Liver (tissue), 9 donors: Measurements from ENCODE around the gene ATP2B2. TPM values are rescaled to one million over a fixed set of nuclear protein-coding genes. Genes with fewer than 3 reads are reported as not detected.

Experiments used
- DNase-seq: peaks from one replicate; pipeline ENCODE4 v3.0.0-alpha.2; 2017; ENCODE audit warnings: low spot score
- H3K27ac ChIP-seq, 2 donors: one replicate each; pipeline ENCODE4 v1.7.0; 2013; ENCODE audit warnings: inconsistent platforms in 2 of 2, low read length in 2 of 2, control low read depth in 1 of 2, low read depth in 1 of 2, mild to moderate bottlenecking in 1 of 2
- H3K27me3 ChIP-seq, 4 donors: one replicate each; pipeline versions ENCODE4 v1.6.1 to v1.7.0; 2013; ENCODE audit warnings: low read length in 3 of 4, inconsistent platforms in 1 of 4, mild to moderate bottlenecking in 1 of 4, moderate library complexity in 1 of 4; ENCODE audit not compliant: control insufficient read depth in 4 of 4, insufficient read depth in 4 of 4
- H3K36me3 ChIP-seq, 4 donors: one replicate each; pipeline versions ENCODE4 v1.6.1 to v1.7.0; 2013; ENCODE audit warnings: low read length in 3 of 4, mild to moderate bottlenecking in 3 of 4, low read depth in 1 of 4, moderate library complexity in 1 of 4; ENCODE audit not compliant: control insufficient read depth in 4 of 4, insufficient read depth in 3 of 4
- H3K4me1 ChIP-seq, 4 donors: one replicate each; pipeline versions ENCODE4 v1.6.1 to v1.7.0; 2013; ENCODE audit warnings: low read length in 3 of 4, mild to moderate bottlenecking in 3 of 4, moderate library complexity in 1 of 4; ENCODE audit not compliant: control insufficient read depth in 4 of 4, insufficient read depth in 4 of 4
- H3K4me3 ChIP-seq, 3 donors: one replicate each; pipeline versions ENCODE4 v1.6.1 to v1.7.0; 2013; ENCODE audit warnings: low read length in 3 of 3, control low read depth in 1 of 3, low read depth in 1 of 3, mild to moderate bottlenecking in 1 of 3
- H3K9ac ChIP-seq, 2 donors: one replicate each; pipeline ENCODE4 v1.7.0; 2013; ENCODE audit warnings: low read length in 2 of 2, mild to moderate bottlenecking in 2 of 2, moderate library complexity in 2 of 2, control low read depth in 1 of 2, low read depth in 1 of 2
- H3K9me3 ChIP-seq, 4 donors: one replicate each; pipeline versions ENCODE4 v1.6.1 to v1.7.0; 2013; ENCODE audit warnings: low read length in 3 of 4; ENCODE audit not compliant: control insufficient read depth in 4 of 4
- EGR1 ChIP-seq, 2 donors: IDR thresholded peaks; 2 replicates each; pipeline ENCODE4 v1.6.1; 2016 to 2018; ENCODE audit warnings: antibody characterized with exemption in 2 of 2, low read depth in 2 of 2
- FOXA1 ChIP-seq: IDR thresholded peaks from 2 replicates; pipeline ENCODE4 v1.6.1; 2016; ENCODE audit warnings: antibody characterized with exemption
- HNF4A ChIP-seq, 2 donors: conservative IDR thresholded peaks; 2 replicates each; pipeline ENCODE4 v1.6.1; 2016; ENCODE audit warnings: antibody characterized with exemption in 2 of 2, mild to moderate bottlenecking in 2 of 2
- HNF4G ChIP-seq: IDR thresholded peaks from 2 replicates; pipeline ENCODE4 v1.6.1; 2016; ENCODE audit warnings: antibody characterized with exemption
- MAX ChIP-seq: IDR thresholded peaks from 2 replicates; pipeline ENCODE4 v1.6.1; 2016; ENCODE audit warnings: antibody characterized with exemption
- NR2F2 ChIP-seq: IDR thresholded peaks from 2 replicates; pipeline ENCODE4 v1.6.1; 2016; ENCODE audit warnings: antibody characterized with exemption
- RAD21 ChIP-seq, 2 donors: IDR thresholded peaks; 2 replicates each; pipeline ENCODE4 v1.6.1; 2016; ENCODE audit warnings: antibody characterized with exemption in 2 of 2, mild to moderate bottlenecking in 2 of 2
- REST ChIP-seq: IDR thresholded peaks from 2 replicates; pipeline ENCODE4 v1.6.1; 2016; ENCODE audit warnings: antibody characterized with exemption, mild to moderate bottlenecking
- RXRA ChIP-seq, 2 donors: IDR thresholded peaks; 2 replicates each; pipeline ENCODE4 v1.6.1; 2017 to 2018; ENCODE audit warnings: antibody characterized with exemption in 2 of 2, mild to moderate bottlenecking in 1 of 2
- SP1 ChIP-seq: IDR thresholded peaks from 2 replicates; pipeline ENCODE4 v1.6.1; 2018; ENCODE audit warnings: antibody characterized with exemption, mild to moderate bottlenecking
- YY1 ChIP-seq: IDR thresholded peaks from 2 replicates; pipeline ENCODE4 v1.6.1; 2016; ENCODE audit warnings: antibody characterized with exemption, mild to moderate bottlenecking
- WGBS: extraction: QIAGEN DNeasy Blood & Tissue Kit; methylation state at CpG from one replicate; pipeline ENCODE4 v1.1.7; 2013; 5-methylcytosine and 5-hydroxymethylcytosine counted together
- polyA plus RNA-seq, 2 donors: library from polyadenylated mRNA; stranded (reverse) in 1 of 2; unstranded in 1 of 2; fragments of 200-250 nt in 1 of 2; fragments of >200 nt in 1 of 2; fragmentation: Nextera tagmentation in 1 of 2; extraction: Ambion mirVana in 1 of 2; gene quantifications; one replicate each; pipeline versions ENCODE4 v1.2.1 to v1.2.3, GENCODE V29; 2013 to 2015
- total RNA-seq, 2 donors: library from RNA; depleted of rRNA; stranded (reverse); fragments of >200 nt; gene quantifications; one replicate each; pipeline ENCODE4 v1.2.3, GENCODE V29; 2014
- donor health status: healthy.
- donor health status: healthy.
- donor health status: healthy.
- donor health status: healthy.
- donor health status: healthy.

Gene ATP2B2
- total and polyA plus RNA-seq, 4 donors, result 10.4 to 27.8 (median 20.7) TPM

GRCh38 chr3:10469441-10470119 is 35.8 kb downstream of the ATP2B2 start (continued):
- TF ChIP-seq REST, result no peak

- H3K27ac ChIP-seq, result peak overlapping the region in 1 of 2 donors; percentile 5
- WGBS, result 72% methylated on average over 13 of the region's 13 CpGs
- H3K36me3 ChIP-seq, result no peaks in the 10 kb centered on the region
- H3K9ac ChIP-seq, result no peak overlapping the region
- peaks cover 5 to 26% (median 16%) of the 10 kb centered on the region in 4 donors for H3K4me1 ChIP-seq
- TF ChIP-seq RXRA (IDR thresholded peaks at IDR 0.05) (no peak), HNF4G (no peak), RAD21 (IDR thresholded peaks at IDR 0.05) (no peak), SP1 (no peak), MAX (no peak), NR2F2 (no peak), YY1 (no peak), FOXA1 (no peak), HNF4A (conservative IDR thresholded peaks at IDR 0.05) (no peak), REST (no peak), EGR1 (IDR thresholded peaks at IDR 0.05; ENCODE audit: low read depth in 2 of 2) (no peak)
- no peaks in the 10 kb centered on the region for H3K9me3 ChIP-seq
- no peak for DNase-seq
- H3K4me3 ChIP-seq, result no peak overlapping the region
- H3K27me3 ChIP-seq, result no peaks in the 10 kb centered on the region
Measured at GRCh38 chr3:10468613-10469354, 36.6 kb downstream of the ATP2B2 start.
